ENCODE results near the gene PDP2.

DNA sequence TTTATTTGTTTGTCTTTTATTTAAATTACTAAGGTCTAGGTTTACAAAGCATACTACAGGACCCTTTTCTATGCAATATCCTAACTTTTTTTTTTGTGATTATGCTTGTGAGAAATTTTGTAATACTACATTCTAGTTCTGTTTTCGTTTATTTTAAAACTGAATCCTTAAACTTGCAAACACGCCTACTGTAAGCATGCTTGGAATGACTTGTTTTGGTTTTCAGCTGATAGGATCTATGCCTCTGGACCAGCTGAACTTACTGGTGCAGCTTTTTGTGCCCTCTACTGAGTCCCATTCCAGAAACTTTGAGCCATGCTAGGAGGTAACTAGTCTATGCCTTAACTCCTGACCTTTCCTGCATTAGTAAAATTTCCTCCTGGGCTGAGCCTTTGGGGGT is 6.0 kb downstream of the PDP2 start:
- TF ChIP-seq, protein P1, sequence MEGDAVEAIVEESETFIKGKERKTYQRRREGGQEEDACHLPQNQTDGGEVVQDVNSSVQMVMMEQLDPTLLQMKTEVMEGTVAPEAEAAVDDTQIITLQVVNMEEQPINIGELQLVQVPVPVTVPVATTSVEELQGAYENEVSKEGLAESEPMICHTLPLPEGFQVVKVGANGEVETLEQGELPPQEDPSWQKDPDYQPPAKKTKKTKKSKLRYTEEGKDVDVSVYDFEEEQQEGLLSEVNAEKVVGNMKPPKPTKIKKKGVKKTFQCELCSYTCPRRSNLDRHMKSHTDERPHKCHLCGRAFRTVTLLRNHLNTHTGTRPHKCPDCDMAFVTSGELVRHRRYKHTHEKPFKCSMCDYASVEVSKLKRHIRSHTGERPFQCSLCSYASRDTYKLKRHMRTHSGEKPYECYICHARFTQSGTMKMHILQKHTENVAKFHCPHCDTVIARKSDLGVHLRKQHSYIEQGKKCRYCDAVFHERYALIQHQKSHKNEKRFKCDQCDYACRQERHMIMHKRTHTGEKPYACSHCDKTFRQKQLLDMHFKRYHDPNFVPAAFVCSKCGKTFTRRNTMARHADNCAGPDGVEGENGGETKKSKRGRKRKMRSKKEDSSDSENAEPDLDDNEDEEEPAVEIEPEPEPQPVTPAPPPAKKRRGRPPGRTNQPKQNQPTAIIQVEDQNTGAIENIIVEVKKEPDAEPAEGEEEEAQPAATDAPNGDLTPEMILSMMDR (IDR thresholded peaks at IDR 0.05) = no peak
- TF ChIP-seq POLR2A (IDR thresholded peaks at IDR 0.05) (no peak), EP300 (IDR thresholded peaks at IDR 0.05) (no peak)
